Keratinocyte (primary cell): Measurements from ENCODE around the gene STAG3. TPM values are rescaled to one million over a fixed set of nuclear protein-coding genes. Genes with fewer than 3 reads are reported as not detected.

Experiments used
- DNase-seq: peaks from one replicate; pipeline ENCODE4 v3.0.0-alpha.2; 2011; ENCODE audit warnings: low read depth, missing footprints, low spot score
- FAIRE-seq: peaks from 2 replicates; lab custom pipeline; 2011; peaks lifted over from hg19 to GRCh38; lab: Jason Lieb, UNC
- H2AFZ ChIP-seq: 2 replicates; pipeline ENCODE4 v1.6.0; 2012; ENCODE audit warnings: low read length, control low read depth, inconsistent platforms; ENCODE audit not compliant: control insufficient read depth
- H3K27ac ChIP-seq: 2 replicates; pipeline ENCODE4 v1.5.1; 2011; ENCODE audit warnings: low read length; ENCODE audit not compliant: control insufficient read depth, insufficient read depth
- H3K27me3 ChIP-seq: 3 replicates; pipeline ENCODE4 v1.6.0; 2011; ENCODE audit warnings: low read length; ENCODE audit not compliant: control insufficient read depth, insufficient read depth; ENCODE audit errors: extremely low read depth
- H3K36me3 ChIP-seq, 2 experiments: 2 replicates in 1 of 2; 3 replicates in 1 of 2; pipeline ENCODE4 v1.5.1; 2011; ENCODE audit warnings: low read length in 2 of 2, mild to moderate bottlenecking in 1 of 2; ENCODE audit not compliant: control insufficient read depth in 2 of 2, insufficient read depth in 2 of 2; ENCODE audit errors: extremely low read depth in 1 of 2
- H3K4me1 ChIP-seq: 3 replicates; pipeline ENCODE4 v1.5.1; 2011; ENCODE audit warnings: low read length; ENCODE audit not compliant: control insufficient read depth, insufficient read depth; ENCODE audit errors: extremely low read depth
- H3K4me2 ChIP-seq: 3 replicates; pipeline ENCODE4 v1.6.0; 2011; ENCODE audit warnings: low read depth, low read length; ENCODE audit not compliant: control insufficient read depth, insufficient read depth; ENCODE audit errors: extremely low read depth
- H3K4me3 ChIP-seq, 3 experiments: fragments of 200-600 bp in 1 of 3; sonication (generic) in 1 of 3; 2 replicates in 2 of 3; 3 replicates in 1 of 3; pipeline ENCODE4 v1.5.1; 2011 to 2016; ENCODE audit warnings: low read length in 3 of 3, mild to moderate bottlenecking in 3 of 3, control low read depth in 2 of 3, inconsistent platforms in 1 of 3, low read depth in 1 of 3, mixed read lengths in 1 of 3, mixed run types in 1 of 3, moderate library complexity in 1 of 3; ENCODE audit not compliant: control insufficient read depth in 2 of 3, insufficient read depth in 2 of 3; ENCODE audit errors: extremely low read depth in 1 of 3
- H3K79me2 ChIP-seq: 2 replicates; pipeline ENCODE4 v1.6.0; 2012; ENCODE audit warnings: low read length; ENCODE audit not compliant: control insufficient read depth, insufficient read depth
- H3K9ac ChIP-seq: 3 replicates; pipeline ENCODE4 v1.6.0; 2011; ENCODE audit warnings: low read length; ENCODE audit not compliant: control insufficient read depth, insufficient read depth; ENCODE audit errors: extremely low read depth
- H3K9me1 ChIP-seq: 3 replicates; pipeline ENCODE4 v1.6.0; 2011; ENCODE audit warnings: low read length; ENCODE audit not compliant: control insufficient read depth, insufficient read depth; ENCODE audit errors: extremely low read depth
- H3K9me3 ChIP-seq: 2 replicates; pipeline ENCODE4 v1.5.1; 2012; ENCODE audit warnings: low read depth, low read length; ENCODE audit not compliant: control insufficient read depth
- H4K20me1 ChIP-seq: 3 replicates; pipeline ENCODE4 v1.6.0; 2011; ENCODE audit warnings: low read length; ENCODE audit not compliant: control insufficient read depth, insufficient read depth; ENCODE audit errors: extremely low read depth
- CTCF ChIP-seq, 3 experiments: IDR thresholded peaks in 1 of 3; conservative IDR thresholded peaks in 1 of 3; optimal IDR thresholded peaks in 1 of 3; 2 replicates in 2 of 3; 3 replicates in 1 of 3; pipeline versions ENCODE3 to v1.5.1; 2011; ENCODE audit warnings: low read length in 3 of 3, mild to moderate bottlenecking in 3 of 3, moderate library complexity in 2 of 3, control low read depth in 1 of 3, inconsistent platforms in 1 of 3; ENCODE audit not compliant: insufficient read depth in 2 of 3; ENCODE audit errors: extremely low read depth in 1 of 3
- EZH2 ChIP-seq: IDR thresholded peaks from one replicate; pipeline ENCODE4 v1.6.1; 2012; ENCODE audit warnings: inconsistent platforms, mild to moderate bottlenecking, low read length, moderate library complexity
- dilution Hi-C: fragments of 300-500 bp; cut with MboI; formaldehyde crosslinking; loops from one replicate; pipeline ENCODE4 v1.7.0; 2020; ENCODE audit warnings: low sequenced_read_pairs; ENCODE audit not compliant: extremely low pct_ligation_motif_present
- polyA plus RNA-seq, 5 experiments: library from polyadenylated mRNA; depleted of rRNA in 3 of 5; stranded (reverse) in 3 of 5; stranded (forward) in 1 of 5; unstranded in 1 of 5; fragments of >200 nt; gene quantifications; 1 replicate in 1 of 5; 2 replicates in 3 of 5; 3 replicates in 1 of 5; pipeline versions ENCODE4 v1.2.1 to v1.2.3, GENCODE V29; 2011 to 2012; ENCODE audit warnings: missing spikeins in 2 of 5, low read depth in 1 of 5, low replicate concordance in 1 of 5

Gene STAG3
- polyA plus RNA-seq, 1 donor (not counting 4 experiments of a cell fraction or from before 2014, with no cell fraction given) = 0.28 TPM

DNA sequence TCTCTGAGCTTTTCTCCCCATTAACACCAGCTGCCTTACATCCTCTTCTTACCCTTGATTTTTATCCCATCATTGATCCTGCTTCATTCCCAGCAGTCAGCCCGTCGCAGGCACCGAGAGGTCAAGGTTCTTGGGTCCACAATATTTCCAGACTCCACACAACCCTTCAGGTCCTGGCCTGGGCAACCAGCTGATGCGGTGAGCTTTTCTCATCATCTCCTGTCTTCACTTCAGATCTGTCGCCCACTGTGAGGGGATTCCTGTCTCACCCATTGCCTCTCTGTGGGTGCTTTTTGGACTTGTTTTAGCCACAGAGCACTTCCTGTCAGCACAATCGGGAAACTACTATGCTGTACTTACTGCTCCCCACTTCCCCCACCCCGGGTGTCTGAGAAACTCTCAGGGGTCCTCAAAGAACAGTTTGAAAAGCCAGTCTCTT lies 33.6 kb downstream of the STAG3 start:
- Histone ChIP-seq H3K9me1 (no peaks in the 10 kb centered on the region), H3K9ac (no peak overlapping the region), H3K27ac (no peak overlapping the region), H3K9me3 (no peaks in the 10 kb centered on the region), H4K20me1 (no peaks in the 10 kb centered on the region), H3K27me3 (no peaks in the 10 kb centered on the region), H3K4me1 (peaks cover 2% of the 10 kb centered on the region), H3K4me3 (no peak overlapping the region), H2AFZ (no peak overlapping the region), H3K4me2 (no peak overlapping the region), H3K36me3 (no peaks in the 10 kb centered on the region), H3K79me2 (no peaks in the 10 kb centered on the region)
- DNase-seq (no peak), FAIRE-seq (no peak)
- dilution Hi-C loops = no loop called here
- TF ChIP-seq EZH2 (no peak), CTCF (optimal IDR thresholded peaks at IDR 0.05 in 1 of 3, IDR thresholded peaks at IDR 0.05 in 1 of 3, conservative IDR thresholded peaks at IDR 0.05 in 1 of 3; ENCODE audit: extremely low read depth in 1 of 3, insufficient read depth in 2 of 3, low read length in 3 of 3) (no peak)

DNA sequence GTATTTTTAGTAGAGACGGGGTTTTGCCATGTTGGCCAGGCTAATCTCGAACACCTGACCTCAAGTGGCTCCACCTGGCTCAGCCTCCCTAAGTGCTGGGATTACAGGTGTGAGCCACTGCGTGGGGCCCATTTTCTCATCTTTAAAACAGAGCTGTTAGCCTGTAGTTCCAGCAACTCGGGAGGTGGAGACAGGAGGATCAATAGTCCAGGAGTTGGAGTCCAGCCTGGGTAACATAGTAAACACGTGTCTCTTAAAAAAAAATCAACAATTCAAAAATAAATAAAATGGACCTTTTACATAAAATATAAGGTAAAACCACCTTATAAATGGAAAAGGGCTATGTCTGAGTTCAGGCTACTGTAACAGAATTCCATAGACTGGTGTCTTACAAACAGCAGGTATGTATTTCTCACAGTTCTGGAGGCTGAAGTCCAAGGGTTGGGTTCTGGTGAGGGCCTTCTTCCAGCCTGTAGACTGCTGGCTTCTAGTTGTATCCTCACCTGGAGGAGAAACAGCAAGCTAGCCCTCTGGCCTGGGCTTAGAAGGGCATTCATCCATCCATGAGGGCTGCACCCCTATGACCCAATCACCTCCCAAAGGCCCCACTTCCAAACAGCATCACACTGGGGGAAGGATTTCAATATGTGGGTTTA lies 35.0 kb downstream of the STAG3 start:
- no peak overlapping the region for H2AFZ ChIP-seq
- H3K4me1 ChIP-seq = peaks cover 2% of the 10 kb centered on the region
- no peak for TF ChIP-seq CTCF (optimal IDR thresholded peaks at IDR 0.05 in 1 of 3, IDR thresholded peaks at IDR 0.05 in 1 of 3, conservative IDR thresholded peaks at IDR 0.05 in 1 of 3; ENCODE audit: extremely low read depth in 1 of 3, insufficient read depth in 2 of 3, low read length in 3 of 3)
- TF ChIP-seq EZH2 = no peak
- no peak overlapping the region for H3K9ac ChIP-seq
- no peak overlapping the region for H3K4me2 ChIP-seq
- H4K20me1 ChIP-seq = no peaks in the 10 kb centered on the region
- dilution Hi-C loops = no loop called here
- no peak overlapping the region for H3K4me3 ChIP-seq
- no peaks in the 10 kb centered on the region for H3K27me3 ChIP-seq
- no peaks in the 10 kb centered on the region for H3K36me3 ChIP-seq
- DNase-seq = no peak
- no peak for FAIRE-seq
- H3K27ac ChIP-seq = no peak overlapping the region
- H3K79me2 ChIP-seq = no peaks in the 10 kb centered on the region
- no peaks in the 10 kb centered on the region for H3K9me3 ChIP-seq
- H3K9me1 ChIP-seq = no peaks in the 10 kb centered on the region
